Adrenal gland (tissue), 19 donors: ENCODE measurements around the gene GLYAT. TPM values are rescaled to one million over a fixed set of nuclear protein-coding genes. Genes with fewer than 3 reads are reported as not detected.

Source experiments
- DNase-seq, 7 donors: peaks; one replicate each; pipeline ENCODE4 v3.0.0-alpha.2; 2019 to 2020
- H3K27ac ChIP-seq, 5 donors: fragments of 200-600 bp; sonication (generic) in 4 of 5; 1 replicate in 3 of 5; 2 replicates in 2 of 5; pipeline versions ENCODE4 v1.5.1 to v1.8.0; 2016 to 2020; ENCODE audit warnings: mild to moderate bottlenecking in 1 of 5
- H3K27me3 ChIP-seq: fragments of 200-600 bp; 2 replicates; pipeline ENCODE4 v1.8.0; 2021
- H3K36me3 ChIP-seq, 2 donors: fragments of 200-600 bp; replicated peaks in 1 of 2; 1 replicate in 1 of 2; 2 replicates in 1 of 2; pipeline versions ENCODE4 v1.5.1 to v1.8.0; 2018 to 2022
- H3K4me1 ChIP-seq, 2 donors: fragments of 200-600 bp; replicated peaks in 1 of 2; 1 replicate in 1 of 2; 2 replicates in 1 of 2; pipeline versions ENCODE4 v1.5.1 to v1.8.0; 2018 to 2021
- H3K4me3 ChIP-seq, 4 donors: fragments of 200-600 bp; sonication (generic) in 3 of 4; one replicate each; pipeline ENCODE4 v1.5.1; 2016 to 2018
- H3K9me3 ChIP-seq, 3 donors: fragments of 200-600 bp; sonication (generic) in 1 of 3; replicated peaks in 1 of 3; 1 replicate in 2 of 3; 2 replicates in 1 of 3; pipeline versions ENCODE4 v1.5.1 to v1.8.0; 2016 to 2021
- POLR2A ChIP-seq, 2 donors: fragments of 450-650 bp; IDR thresholded peaks; one replicate each; pipeline ENCODE4 v1.6.1; 2017; ENCODE audit warnings: antibody characterized with exemption in 2 of 2, mild to moderate bottlenecking in 2 of 2, moderate library complexity in 1 of 2
- WGBS, 4 donors: extraction: QIAGEN DNeasy Blood & Tissue Kit in 2 of 4; methylation state at CpG; one replicate each; pipeline versions ENCODE4 v1.1.5 to v1.1.7; 2013 to 2017; 5-methylcytosine and 5-hydroxymethylcytosine counted together
- intact Hi-C, 2 donors: fragments of 100-400 bp; cut with DNase I; formaldehyde crosslinking; loops; one replicate each; pipeline versions ENCODE4 v1.14.1 to v1.15.0; 2022 to 2023
- long read RNA-seq, 10 donors: library from polyadenylated mRNA in 3 of 10; unstranded in 2 of 10; stranded (forward) in 1 of 10; transcript quantifications; one replicate each; pipeline ENCODE4 v2.0.0 and lab custom pipeline, GENCODE V29; 2021 to 2026
- polyA plus RNA-seq, 3 donors: library from polyadenylated mRNA; stranded (reverse); fragments of 200-250 nt in 2 of 3; fragments of 350-450 nt in 1 of 3; fragmentation: Illumina TruSeq in 1 of 3; extraction: RNeasy Lipid Tissue Mini Kit (QIAGEN cat#74804) in 1 of 3; gene quantifications; one replicate each; pipeline ENCODE4 v1.2.3, GENCODE V29; 2013 to 2014
- total RNA-seq, 9 donors: library from RNA; depleted of rRNA in 4 of 9; stranded (reverse); fragments of >200 nt in 4 of 9; fragments of 120-200 nt in 1 of 9; fragmentation: NEBNext Ultra II Directional in 1 of 9; extraction: Animal tissue kit (Norgen Biotek cat#: 25700) in 1 of 9; gene quantifications; one replicate each; pipeline versions ENCODE4 v1.1.0 to v1.2.4, GENCODE V29; 2013 to 2023
- TF ChIP-seq, protein P1 (sequence below), 6 experiments: fragments of 450-650 bp in 4 of 6; fragments of 200-600 bp in 2 of 6; sonication (generic) in 1 of 6; IDR thresholded peaks; 1 replicate in 5 of 6; 2 replicates in 1 of 6; pipeline versions ENCODE4 v1.5.1 to v1.8.0; 2016 to 2021; ENCODE audit warnings: antibody characterized with exemption in 6 of 6, mild to moderate bottlenecking in 2 of 6, moderate library complexity in 1 of 6
- donor health status: healthy with polysubstance abuse.
- donor health status: Bipolar disorder and iron deficiency.
- donor health status: DM: yes; HTN: yes; CAD: no.
- donor health status: DM: no; HTN: no; CAD: no.
- donor health status: DM: no; HTN: no; CAD: no.
- donor health status: DM: yes; HTN: yes; CAD: no.

The GLYAT gene, protein sequence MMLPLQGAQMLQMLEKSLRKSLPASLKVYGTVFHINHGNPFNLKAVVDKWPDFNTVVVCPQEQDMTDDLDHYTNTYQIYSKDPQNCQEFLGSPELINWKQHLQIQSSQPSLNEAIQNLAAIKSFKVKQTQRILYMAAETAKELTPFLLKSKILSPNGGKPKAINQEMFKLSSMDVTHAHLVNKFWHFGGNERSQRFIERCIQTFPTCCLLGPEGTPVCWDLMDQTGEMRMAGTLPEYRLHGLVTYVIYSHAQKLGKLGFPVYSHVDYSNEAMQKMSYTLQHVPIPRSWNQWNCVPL
- total RNA-seq (under 1 TPM in 1 of 9 donors, not detected in 8; 0.29 TPM), polyA plus RNA-seq (under 1 TPM in 2 of 3 donors, not detected in 1; 0.09 to 0.13 TPM)
- long read RNA-seq, donor 1, result 0 reads
- long read RNA-seq, donor 2, result 0 reads
- long read RNA-seq, donor 3, result 0 reads
- long read RNA-seq, donor 4, result 0 reads
- long read RNA-seq, donor 5, result 0 reads
- long read RNA-seq, donor 6, result 0 reads
- long read RNA-seq, donor 7, result 0 reads
- long read RNA-seq, donor 8, result 0 reads
- long read RNA-seq, donor 9, result 0 reads
- long read RNA-seq, donor 10, result 0 reads

- H3K27me3 ChIP-seq, result no peaks in the 10 kb centered on the region
- H3K36me3 ChIP-seq, result no peaks in the 10 kb centered on the region
- no peak within 1 kb of the TSS for H3K27ac ChIP-seq
- H3K9me3 ChIP-seq, result no peaks in the 10 kb centered on the region
- H3K4me3 ChIP-seq, result no peak within 1 kb of the TSS
- intact Hi-C loops, result no loop called here
- peaks cover 0 to 4% of the 10 kb centered on the region in 2 donors for H3K4me1 ChIP-seq
- 80 to 90% (median 83%) methylated on average over 3 to 4 of the region's 4 CpGs for WGBS, 4 donors
- DNase-seq, result no peak
- no peak for TF ChIP-seq POLR2A (IDR thresholded peaks at IDR 0.05)
- TF ChIP-seq, protein P1, sequence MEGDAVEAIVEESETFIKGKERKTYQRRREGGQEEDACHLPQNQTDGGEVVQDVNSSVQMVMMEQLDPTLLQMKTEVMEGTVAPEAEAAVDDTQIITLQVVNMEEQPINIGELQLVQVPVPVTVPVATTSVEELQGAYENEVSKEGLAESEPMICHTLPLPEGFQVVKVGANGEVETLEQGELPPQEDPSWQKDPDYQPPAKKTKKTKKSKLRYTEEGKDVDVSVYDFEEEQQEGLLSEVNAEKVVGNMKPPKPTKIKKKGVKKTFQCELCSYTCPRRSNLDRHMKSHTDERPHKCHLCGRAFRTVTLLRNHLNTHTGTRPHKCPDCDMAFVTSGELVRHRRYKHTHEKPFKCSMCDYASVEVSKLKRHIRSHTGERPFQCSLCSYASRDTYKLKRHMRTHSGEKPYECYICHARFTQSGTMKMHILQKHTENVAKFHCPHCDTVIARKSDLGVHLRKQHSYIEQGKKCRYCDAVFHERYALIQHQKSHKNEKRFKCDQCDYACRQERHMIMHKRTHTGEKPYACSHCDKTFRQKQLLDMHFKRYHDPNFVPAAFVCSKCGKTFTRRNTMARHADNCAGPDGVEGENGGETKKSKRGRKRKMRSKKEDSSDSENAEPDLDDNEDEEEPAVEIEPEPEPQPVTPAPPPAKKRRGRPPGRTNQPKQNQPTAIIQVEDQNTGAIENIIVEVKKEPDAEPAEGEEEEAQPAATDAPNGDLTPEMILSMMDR (IDR thresholded peaks at IDR 0.05), result no peak
Observed at GRCh38 chr11:58731819-58732218, at the start of gene GLYAT. Gene GLYAT, minus strand, starts transcription at chr11:58731943. Its CDS starts 7,447 bp downstream, at chr11:58724496.

DNA sequence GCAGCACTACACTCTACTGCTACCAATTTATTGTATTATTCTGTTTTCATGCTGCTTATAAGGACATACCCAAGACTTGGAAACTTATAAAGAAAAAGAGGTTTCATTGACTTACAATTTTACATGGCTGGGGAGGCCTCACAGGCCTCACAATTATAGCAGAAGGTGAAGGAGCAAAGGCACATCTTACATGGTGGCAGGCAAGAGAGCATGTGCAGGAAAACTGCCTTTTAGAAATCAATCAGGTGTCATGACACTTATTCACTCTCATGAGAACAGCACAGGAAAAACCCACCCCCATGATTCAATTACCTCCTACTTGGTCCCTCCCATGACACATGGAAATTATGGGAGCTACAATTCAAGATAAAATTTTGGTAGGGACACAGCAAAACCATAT, 49.6 kb upstream of the GLYAT start:
- no peak for TF ChIP-seq POLR2A (IDR thresholded peaks at IDR 0.05)
- TF ChIP-seq, protein P1 (IDR thresholded peaks at IDR 0.05), result no peak
- intact Hi-C loops, result no loop called here
- Histone ChIP-seq H3K27me3 (no peaks in the 10 kb centered on the region), H3K4me3 (no peak overlapping the region), H3K9me3 (peaks cover 0 to 4% (median 0%) of the 10 kb centered on the region in 3 donors), H3K4me1 (no peaks in the 10 kb centered on the region), H3K27ac (no peak overlapping the region), H3K36me3 (no peaks in the 10 kb centered on the region)
- no peak for DNase-seq

GRCh38 chr11:58780578-58780977, 48.8 kb upstream of the GLYAT start:
- Histone ChIP-seq H3K36me3 (no peaks in the 10 kb centered on the region), H3K9me3 (peaks cover 0 to 4% (median 0%) of the 10 kb centered on the region in 3 donors), H3K27ac (no peak overlapping the region), H3K4me1 (no peaks in the 10 kb centered on the region), H3K27me3 (no peaks in the 10 kb centered on the region), H3K4me3 (no peak overlapping the region)
- DNase-seq, result no peak
- no peak for TF ChIP-seq POLR2A (IDR thresholded peaks at IDR 0.05)
- TF ChIP-seq, protein P1 (IDR thresholded peaks at IDR 0.05), result no peak
- intact Hi-C loops, result no loop called here
- 87 to 92% (median 89%) methylated on average over 3 of the region's 3 CpGs for WGBS, 4 donors

DNA sequence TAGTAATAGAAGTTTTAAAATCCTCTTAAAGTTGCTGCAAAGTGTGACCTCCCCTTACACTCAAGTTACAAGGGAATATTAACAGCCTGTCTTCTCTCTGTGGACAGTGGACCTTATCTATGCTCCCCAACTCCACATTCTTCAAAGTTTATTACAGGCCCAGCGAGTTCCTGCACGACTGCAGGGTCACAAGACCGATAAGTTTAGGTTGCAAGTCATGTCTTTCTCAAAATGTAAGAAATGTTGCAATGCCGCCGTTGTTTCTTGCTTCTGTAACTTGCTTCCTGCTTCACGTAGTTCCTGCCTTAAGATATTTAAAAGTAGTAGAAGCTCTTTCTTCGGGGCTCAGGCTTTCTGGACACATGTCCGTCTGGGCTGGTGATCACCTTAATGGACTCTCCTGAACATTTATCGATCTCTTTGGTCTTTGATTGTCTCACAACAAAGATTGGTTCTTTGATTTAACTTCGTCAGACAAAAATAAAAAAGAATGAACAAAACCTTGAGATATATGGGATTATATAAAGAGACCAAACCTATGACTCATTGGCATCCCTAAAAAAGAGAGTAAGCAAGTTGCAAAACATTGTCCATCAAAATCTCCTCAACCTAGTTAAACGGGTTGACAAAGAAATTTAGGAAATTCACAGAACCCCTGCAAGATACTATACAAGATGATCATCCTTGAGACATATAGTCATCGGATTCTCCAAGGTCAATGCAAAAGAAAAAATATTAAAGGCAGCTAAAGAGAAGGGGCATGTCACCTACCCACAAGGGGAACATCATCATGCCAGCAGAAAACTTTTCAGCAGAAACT, 45.4 kb upstream of the GLYAT start:
- intact Hi-C loops, result no loop called here
- Histone ChIP-seq H3K36me3 (no peaks in the 10 kb centered on the region), H3K27me3 (no peaks in the 10 kb centered on the region), H3K27ac (no peak overlapping the region), H3K4me1 (no peaks in the 10 kb centered on the region), H3K9me3 (peaks cover 0 to 4% (median 0%) of the 10 kb centered on the region in 3 donors), H3K4me3 (no peak overlapping the region)
- TF ChIP-seq POLR2A (IDR thresholded peaks at IDR 0.05), result no peak
- TF ChIP-seq, protein P1 (IDR thresholded peaks at IDR 0.05), result no peak
- DNase-seq, result peak in 2 of 7 donors; percentile 17 to 18
- 62 to 74% (median 69%) methylated on average over 12 of the region's 12 CpGs for WGBS, 4 donors
